IMR-90 (cell line): ENCODE measurements around the gene PRELID1.

Source experiments
- POLR2A ChIP-seq: IDR thresholded peaks from 2 replicates; pipeline ENCODE4 v1.6.1; 2012; ENCODE audit warnings: mild to moderate bottlenecking, low read depth, low read length
- RFX5 ChIP-seq: IDR thresholded peaks from 2 replicates; pipeline ENCODE4 v1.8.0; 2012; ENCODE audit warnings: low read depth, mild to moderate bottlenecking, low read length, moderate library complexity
- TF ChIP-seq, protein P1 (sequence below): conservative IDR thresholded peaks from 2 replicates; pipeline ENCODE4 v1.5.1; 2012; ENCODE audit warnings: mild to moderate bottlenecking, low read depth, low read length, improper control_type of control experiment

DNA sequence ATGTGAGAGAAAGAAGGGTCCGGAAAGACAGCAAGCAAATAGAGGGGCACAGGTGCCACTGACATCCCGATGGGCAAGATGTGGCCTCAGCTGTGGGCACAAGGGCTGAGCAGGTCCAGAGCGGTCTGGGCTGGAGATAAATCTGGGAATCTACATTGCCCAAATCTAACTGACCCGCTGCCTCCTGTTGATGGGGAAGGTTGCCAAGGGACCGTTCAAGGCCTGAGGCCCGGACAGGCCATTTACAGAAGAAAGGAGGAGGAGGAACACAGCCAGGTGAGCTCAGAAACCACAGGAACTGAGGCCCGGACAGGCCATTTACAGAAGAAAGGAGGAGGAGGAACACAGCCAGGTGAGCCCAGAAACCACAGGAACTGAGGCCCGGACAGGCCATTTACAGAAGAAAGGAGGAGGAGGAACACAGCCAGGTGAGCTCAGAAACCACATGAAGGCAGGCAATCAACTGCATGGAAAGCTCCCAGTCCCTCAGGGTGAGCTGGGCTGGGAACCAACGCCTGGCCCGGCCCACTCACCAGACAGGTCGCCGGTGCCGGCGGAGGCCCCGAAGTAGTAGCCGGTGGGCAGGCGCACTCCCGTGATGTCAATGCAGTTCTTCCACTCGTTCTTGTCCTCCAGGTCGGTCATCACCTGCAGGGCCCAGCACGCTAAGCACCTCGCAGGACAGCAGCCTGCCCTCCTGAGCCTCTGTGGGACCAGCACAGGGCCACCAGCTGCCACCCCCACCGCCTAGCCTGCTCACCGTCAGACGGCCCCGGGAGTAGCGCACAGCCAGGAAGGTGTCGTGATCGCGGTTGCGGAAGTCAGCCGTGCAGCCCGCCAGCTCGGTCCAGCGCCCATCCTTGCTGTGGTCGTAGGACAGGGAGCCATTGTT, 33.2 kb downstream of the PRELID1 start:
- TF ChIP-seq RFX5 (no peak), POLR2A (no peak)
- TF ChIP-seq, protein P1, sequence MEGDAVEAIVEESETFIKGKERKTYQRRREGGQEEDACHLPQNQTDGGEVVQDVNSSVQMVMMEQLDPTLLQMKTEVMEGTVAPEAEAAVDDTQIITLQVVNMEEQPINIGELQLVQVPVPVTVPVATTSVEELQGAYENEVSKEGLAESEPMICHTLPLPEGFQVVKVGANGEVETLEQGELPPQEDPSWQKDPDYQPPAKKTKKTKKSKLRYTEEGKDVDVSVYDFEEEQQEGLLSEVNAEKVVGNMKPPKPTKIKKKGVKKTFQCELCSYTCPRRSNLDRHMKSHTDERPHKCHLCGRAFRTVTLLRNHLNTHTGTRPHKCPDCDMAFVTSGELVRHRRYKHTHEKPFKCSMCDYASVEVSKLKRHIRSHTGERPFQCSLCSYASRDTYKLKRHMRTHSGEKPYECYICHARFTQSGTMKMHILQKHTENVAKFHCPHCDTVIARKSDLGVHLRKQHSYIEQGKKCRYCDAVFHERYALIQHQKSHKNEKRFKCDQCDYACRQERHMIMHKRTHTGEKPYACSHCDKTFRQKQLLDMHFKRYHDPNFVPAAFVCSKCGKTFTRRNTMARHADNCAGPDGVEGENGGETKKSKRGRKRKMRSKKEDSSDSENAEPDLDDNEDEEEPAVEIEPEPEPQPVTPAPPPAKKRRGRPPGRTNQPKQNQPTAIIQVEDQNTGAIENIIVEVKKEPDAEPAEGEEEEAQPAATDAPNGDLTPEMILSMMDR = no peak
